Neural progenitor cell (in vitro differentiated cells): ENCODE measurements around the gene GRB2. TPM values are rescaled to one million over a fixed set of nuclear protein-coding genes. Genes with fewer than 3 reads are reported as not detected.
A peak's percentile ranks its signal among the peaks of the same experiment; 100 is the strongest.

Experiments used
- DNase-seq: peaks from one replicate; pipeline ENCODE4 v3.0.0-alpha.2; 2016; ENCODE audit warnings: low spot score
- H2AFZ ChIP-seq: fragments of 200-600 bp; sonication (generic); replicated peaks from 2 replicates; pipeline ENCODE4 v1.6.1; 2016; ENCODE audit warnings: antibody characterized with exemption
- H3F3A ChIP-seq: fragments of 200-600 bp; sonication (generic); 2 replicates; pipeline ENCODE4 v1.6.1; 2016; ENCODE audit warnings: antibody characterized with exemption, low read depth
- H3K27ac ChIP-seq: fragments of 200-600 bp; sonication (generic); 2 replicates; pipeline ENCODE4 v1.5.1; 2016; ENCODE audit warnings: mild to moderate bottlenecking
- H3K27me3 ChIP-seq: fragments of 200-600 bp; sonication (generic); 2 replicates; pipeline ENCODE4 v1.6.1; 2016; ENCODE audit warnings: mild to moderate bottlenecking, moderate library complexity
- H3K36me3 ChIP-seq: fragments of 200-600 bp; sonication (generic); 2 replicates; pipeline ENCODE4 v1.5.1; 2016
- H3K4me1 ChIP-seq: fragments of 200-600 bp; sonication (generic); 2 replicates; pipeline ENCODE4 v1.6.1; 2016; ENCODE audit warnings: mixed run types
- H3K4me2 ChIP-seq: fragments of 200-600 bp; sonication (generic); 2 replicates; pipeline ENCODE4 v1.6.1; 2016
- H3K4me3 ChIP-seq: fragments of 200-600 bp; sonication (generic); 2 replicates; pipeline ENCODE4 v1.5.1; 2016
- H3K79me2 ChIP-seq: fragments of 200-600 bp; sonication (generic); 2 replicates; pipeline ENCODE4 v1.6.1; 2016; ENCODE audit warnings: low read depth
- H3K9ac ChIP-seq: fragments of 200-600 bp; sonication (generic); 2 replicates; pipeline ENCODE4 v1.6.1; 2016
- H3K9me3 ChIP-seq: fragments of 200-600 bp; sonication (generic); 2 replicates; pipeline ENCODE4 v1.5.1; 2016; ENCODE audit warnings: low read depth
- H4K20me1 ChIP-seq: fragments of 200-600 bp; sonication (generic); 2 replicates; pipeline ENCODE4 v1.6.1; 2016; ENCODE audit warnings: low read depth
- H3K27ac Mint-ChIP-seq: 3 replicates; pipeline ENCODE4 v1.8.0; 2021; ENCODE audit warnings: mixed read lengths
- H3K27me3 Mint-ChIP-seq: 2 replicates; pipeline ENCODE4 v1.8.0; 2022; ENCODE audit warnings: low read depth, mild to moderate bottlenecking, inconsistent platforms, moderate library complexity, mixed read lengths; ENCODE audit not compliant: insufficient read depth
- H3K36me3 Mint-ChIP-seq: 3 replicates; pipeline ENCODE4 v1.8.0; 2021; ENCODE audit warnings: mixed read lengths
- H3K4me1 Mint-ChIP-seq: 3 replicates; pipeline ENCODE4 v1.8.0; 2021; ENCODE audit warnings: mixed read lengths
- H3K4me3 Mint-ChIP-seq: 3 replicates; pipeline ENCODE4 v1.8.0; 2021; ENCODE audit warnings: mild to moderate bottlenecking, moderate library complexity, mixed read lengths
- H3K9me3 Mint-ChIP-seq: 3 replicates; pipeline ENCODE4 v1.8.0; 2020; ENCODE audit warnings: mixed read lengths
- CTCF ChIP-seq: fragments of 200-600 bp; sonication (generic); IDR thresholded peaks from 2 replicates; pipeline ENCODE4 v1.5.1; 2017; ENCODE audit warnings: antibody characterized with exemption, mild to moderate bottlenecking
- EZH2 ChIP-seq: fragments of 200-600 bp; sonication (generic); IDR thresholded peaks from 2 replicates; pipeline ENCODE4 v1.6.1; 2017; ENCODE audit warnings: antibody characterized with exemption, mild to moderate bottlenecking, moderate library complexity
- EZH2phosphoT487 ChIP-seq: fragments of 200-600 bp; sonication (generic); IDR thresholded peaks from 2 replicates; pipeline ENCODE4 v1.6.1; 2017; ENCODE audit warnings: antibody characterized with exemption
- total RNA-seq: library from RNA; depleted of rRNA; stranded (reverse); fragments of >200 nt; gene quantifications from 2 replicates; pipeline ENCODE4 v1.2.3, GENCODE V29; 2015; ENCODE audit warnings: low replicate concordance

GRB2 gene
- total RNA-seq, 1 donor from 2014 or later = 72.5 TPM

GRCh38 chr17:75364078-75364477, 41.4 kb downstream of the GRB2 start:
- Histone ChIP-seq H3F3A (peaks cover 37% of the 10 kb centered on the region), H3K4me1 (peaks cover 29% of the 10 kb centered on the region), H3K4me3 (no peak overlapping the region), H3K79me2 (peaks cover 98% of the 10 kb centered on the region), H4K20me1 (peaks cover 90% of the 10 kb centered on the region), H2AFZ (no peak overlapping the region), H3K27me3 (no peaks in the 10 kb centered on the region), H3K4me2 (no peak overlapping the region), H3K27ac (no peak overlapping the region), H3K36me3 (no peaks in the 10 kb centered on the region), H3K9ac (no peak overlapping the region), H3K9me3 (no peaks in the 10 kb centered on the region)
- Mint-ChIP-seq H3K4me1 (peaks cover 40% of the 10 kb centered on the region), H3K36me3 (no peaks in the 10 kb centered on the region), H3K4me3 (no peak overlapping the region), H3K9me3 (no peaks in the 10 kb centered on the region), H3K27me3 (peaks cover 2% of the 10 kb centered on the region), H3K27ac (no peak overlapping the region)
- TF ChIP-seq CTCF = no peak
- DNase-seq = no peak

- H3K27ac Mint-ChIP-seq = peak overlapping the region; percentile 2
- Histone ChIP-seq H4K20me1 (peaks cover 84% of the 10 kb centered on the region), H3K4me2 (no peak overlapping the region), H3K27ac (no peak overlapping the region), H3K4me3 (no peak overlapping the region), H3K79me2 (peaks cover 96% of the 10 kb centered on the region), H3K9me3 (no peaks in the 10 kb centered on the region), H3K36me3 (no peaks in the 10 kb centered on the region), H3K27me3 (no peaks in the 10 kb centered on the region), H3F3A (peaks cover 17% of the 10 kb centered on the region), H3K4me1 (peaks cover 25% of the 10 kb centered on the region), H3K9ac (no peak overlapping the region), H2AFZ (no peak overlapping the region)
- H3K9me3 Mint-ChIP-seq = no peaks in the 10 kb centered on the region
- H3K4me3 Mint-ChIP-seq = no peak overlapping the region
- H3K27me3 Mint-ChIP-seq = peaks cover 2% of the 10 kb centered on the region
- DNase-seq = no peak
- H3K4me1 Mint-ChIP-seq = peaks cover 24% of the 10 kb centered on the region
- TF ChIP-seq CTCF (no peak), EZH2phosphoT487 (no peak), EZH2 (no peak)
- H3K36me3 Mint-ChIP-seq = peaks cover 2% of the 10 kb centered on the region
Measured at GRCh38 chr17:75361996-75362395, 43.5 kb downstream of the GRB2 start.

- Histone ChIP-seq H2AFZ (no peak overlapping the region), H3K27ac (no peak overlapping the region), H3F3A (peaks cover 17% of the 10 kb centered on the region), H3K9ac (no peak overlapping the region), H4K20me1 (peaks cover 81% of the 10 kb centered on the region), H3K4me3 (no peak overlapping the region), H3K27me3 (no peaks in the 10 kb centered on the region), H3K79me2 (peaks cover 96% of the 10 kb centered on the region), H3K4me2 (no peak overlapping the region), H3K4me1 (peaks cover 20% of the 10 kb centered on the region), H3K9me3 (no peaks in the 10 kb centered on the region), H3K36me3 (no peaks in the 10 kb centered on the region)
- DNase-seq = no peak
- H3K9me3 Mint-ChIP-seq = peaks cover 2% of the 10 kb centered on the region
- H3K4me1 Mint-ChIP-seq = peaks cover 22% of the 10 kb centered on the region
- peaks cover 2% of the 10 kb centered on the region for H3K27me3 Mint-ChIP-seq
- H3K4me3 Mint-ChIP-seq = no peak overlapping the region
- no peak overlapping the region for H3K27ac Mint-ChIP-seq
- H3K36me3 Mint-ChIP-seq = peaks cover 9% of the 10 kb centered on the region
- TF ChIP-seq CTCF (no peak), EZH2phosphoT487 (no peak), EZH2 (no peak)
Measured at GRCh38 chr17:75361344-75361743, 44.1 kb downstream of the GRB2 start.
